ENCODE results near the gene PABPN1.

PABPN1 gene

GRCh38 chr14:23356662-23357061 is 35.4 kb downstream of the PABPN1 start:
- TF ChIP-seq, protein P1, sequence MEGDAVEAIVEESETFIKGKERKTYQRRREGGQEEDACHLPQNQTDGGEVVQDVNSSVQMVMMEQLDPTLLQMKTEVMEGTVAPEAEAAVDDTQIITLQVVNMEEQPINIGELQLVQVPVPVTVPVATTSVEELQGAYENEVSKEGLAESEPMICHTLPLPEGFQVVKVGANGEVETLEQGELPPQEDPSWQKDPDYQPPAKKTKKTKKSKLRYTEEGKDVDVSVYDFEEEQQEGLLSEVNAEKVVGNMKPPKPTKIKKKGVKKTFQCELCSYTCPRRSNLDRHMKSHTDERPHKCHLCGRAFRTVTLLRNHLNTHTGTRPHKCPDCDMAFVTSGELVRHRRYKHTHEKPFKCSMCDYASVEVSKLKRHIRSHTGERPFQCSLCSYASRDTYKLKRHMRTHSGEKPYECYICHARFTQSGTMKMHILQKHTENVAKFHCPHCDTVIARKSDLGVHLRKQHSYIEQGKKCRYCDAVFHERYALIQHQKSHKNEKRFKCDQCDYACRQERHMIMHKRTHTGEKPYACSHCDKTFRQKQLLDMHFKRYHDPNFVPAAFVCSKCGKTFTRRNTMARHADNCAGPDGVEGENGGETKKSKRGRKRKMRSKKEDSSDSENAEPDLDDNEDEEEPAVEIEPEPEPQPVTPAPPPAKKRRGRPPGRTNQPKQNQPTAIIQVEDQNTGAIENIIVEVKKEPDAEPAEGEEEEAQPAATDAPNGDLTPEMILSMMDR (IDR thresholded peaks at IDR 0.05; ENCODE audit: low read depth, low read length): no peak
- no peak for DNase-seq
- no peak overlapping the region for H3K4me3 ChIP-seq (ENCODE audit: low read depth, low read length)
- H3K9me3 ChIP-seq: no peaks in the 10 kb centered on the region
- no peaks in the 10 kb centered on the region for H3K36me3 ChIP-seq
- H3K27me3 ChIP-seq: no peaks in the 10 kb centered on the region
- peaks cover 2% of the 10 kb centered on the region; the same call in 1 of the 2 replicates for H3K4me1 ChIP-seq

DNA sequence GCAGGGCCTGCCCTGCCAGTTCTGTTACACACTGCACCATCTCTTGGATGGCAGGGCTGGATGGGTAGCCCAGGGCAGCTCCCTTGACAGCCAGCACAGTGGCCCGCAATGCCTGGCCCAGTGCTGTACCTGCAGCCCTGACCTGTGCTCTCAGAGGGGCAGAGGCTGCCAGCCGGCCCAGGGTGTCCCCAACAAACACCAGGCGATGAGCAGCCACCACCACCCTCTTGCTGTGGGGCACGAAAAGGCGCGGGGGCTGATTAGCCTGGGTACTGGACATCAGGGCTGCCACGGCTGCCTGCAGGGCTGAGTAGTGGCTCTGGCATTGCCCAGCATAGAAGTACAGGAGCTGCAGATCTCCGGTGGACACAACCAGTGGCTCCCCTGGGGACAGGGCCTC is 36.0 kb downstream of the PABPN1 start:
- Histone ChIP-seq H3K4me1 (no peaks in the 10 kb centered on the region), H3K4me3 (ENCODE audit: low read depth, low read length) (no peak overlapping the region), H3K36me3 (no peaks in the 10 kb centered on the region), H3K27me3 (no peaks in the 10 kb centered on the region), H3K9me3 (no peaks in the 10 kb centered on the region)
- TF ChIP-seq, protein P1 (IDR thresholded peaks at IDR 0.05; ENCODE audit: low read depth, low read length): no peak
- no peak for DNase-seq

DNA sequence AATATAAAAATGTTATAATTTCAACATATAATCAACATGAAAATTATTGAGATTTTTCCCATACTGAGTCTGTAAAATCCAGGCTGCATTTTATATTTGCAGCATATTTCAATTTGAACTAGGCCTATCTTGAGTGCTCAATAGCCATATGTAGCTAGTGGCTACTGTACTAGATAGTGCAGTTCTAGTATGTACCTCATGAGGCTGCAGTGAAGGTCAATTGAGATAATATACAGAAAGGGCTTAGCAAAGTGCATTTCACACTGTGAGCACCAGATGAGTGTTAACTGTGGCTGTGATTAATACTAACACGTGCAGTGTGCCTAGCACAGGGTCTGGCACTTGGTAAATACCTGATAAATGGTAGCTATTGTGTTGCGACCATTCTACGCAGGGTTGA is 36.8 kb downstream of the PABPN1 start:
- H3K4me3 ChIP-seq (ENCODE audit: low read depth, low read length): no peak overlapping the region
- H3K27me3 ChIP-seq: no peaks in the 10 kb centered on the region
- DNase-seq: no peak
- no peaks in the 10 kb centered on the region for H3K9me3 ChIP-seq
- TF ChIP-seq, protein P1 (IDR thresholded peaks at IDR 0.05; ENCODE audit: low read depth, low read length): no peak
- no peaks in the 10 kb centered on the region for H3K36me3 ChIP-seq
- H3K4me1 ChIP-seq: no peaks in the 10 kb centered on the region

- TF ChIP-seq, protein P1 (IDR thresholded peaks at IDR 0.05; ENCODE audit: low read depth, low read length): no peak
These were observed 37.4 kb downstream of the PABPN1 start for GRCh38 chr14:23358553-23359166.

GRCh38 chr14:23359167-23359626 is 37.9 kb downstream of the PABPN1 start:
- DNase-seq: no peak
- no peaks in the 10 kb centered on the region for H3K36me3 ChIP-seq
- H3K27me3 ChIP-seq: no peaks in the 10 kb centered on the region
- no peak overlapping the region for H3K4me3 ChIP-seq (ENCODE audit: low read depth, low read length)
- TF ChIP-seq, protein P1 (IDR thresholded peaks at IDR 0.05; ENCODE audit: low read depth, low read length): no peak
- H3K4me1 ChIP-seq: no peaks in the 10 kb centered on the region
- H3K9me3 ChIP-seq: no peaks in the 10 kb centered on the region

More at GRCh38 chr14:23358553-23359166, 37.4 kb downstream of the PABPN1 start:
- no peaks in the 10 kb centered on the region for H3K9me3 ChIP-seq
- no peak overlapping the region for H3K4me3 ChIP-seq (ENCODE audit: low read depth, low read length)
- no peak for DNase-seq
- H3K4me1 ChIP-seq: no peaks in the 10 kb centered on the region
- no peaks in the 10 kb centered on the region for H3K27me3 ChIP-seq
- H3K36me3 ChIP-seq: no peaks in the 10 kb centered on the region

- no peaks in the 10 kb centered on the region for H3K36me3 ChIP-seq
- no peaks in the 10 kb centered on the region for H3K9me3 ChIP-seq
- H3K4me3 ChIP-seq (ENCODE audit: low read depth, low read length): no peak overlapping the region
- no peak for DNase-seq
- H3K27me3 ChIP-seq: no peaks in the 10 kb centered on the region
- no peaks in the 10 kb centered on the region for H3K4me1 ChIP-seq
- TF ChIP-seq, protein P1 (IDR thresholded peaks at IDR 0.05; ENCODE audit: low read depth, low read length): no peak
These were observed 38.6 kb downstream of the PABPN1 start for GRCh38 chr14:23359722-23360447.
